Inflammatory macrophage treated with lipopolysaccharide for 1 hour (primary cell): ENCODE data around the gene ZNF791.
A peak's percentile ranks its signal among the peaks of the same experiment; 100 is the strongest.
"Not testable (repeated sequence)": the region's sequence is repeated elsewhere in the genome, so short reads cannot be mapped to it uniquely, and the experiment has no call there.

Source experiments
- DNase-seq, 2 donors: peaks; one replicate each; pipeline ENCODE4 v3.0.0-alpha.2; 2020 to 2022

Gene ZNF791

DNA sequence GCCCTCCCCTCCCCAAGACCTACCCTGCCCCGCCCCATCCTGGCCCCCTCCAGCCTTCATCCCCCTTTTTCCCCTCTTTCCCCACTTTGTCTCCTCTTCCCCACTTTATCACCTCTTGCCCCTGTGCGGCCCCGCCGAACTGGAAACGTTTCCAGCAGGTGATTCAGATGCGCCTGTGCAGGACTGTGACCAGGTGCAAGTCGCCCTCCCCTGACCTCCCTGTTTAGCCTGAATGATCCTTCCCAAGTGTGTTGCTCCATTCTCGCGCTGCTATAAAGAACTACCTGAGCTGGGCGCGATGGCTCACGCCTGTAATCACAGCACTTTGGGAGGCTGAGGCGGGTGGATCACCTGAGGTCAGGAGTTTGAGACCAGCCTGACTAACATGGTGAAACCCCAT is 25.9 kb downstream of the ZNF791 start:
- no peak for DNase-seq

DNA sequence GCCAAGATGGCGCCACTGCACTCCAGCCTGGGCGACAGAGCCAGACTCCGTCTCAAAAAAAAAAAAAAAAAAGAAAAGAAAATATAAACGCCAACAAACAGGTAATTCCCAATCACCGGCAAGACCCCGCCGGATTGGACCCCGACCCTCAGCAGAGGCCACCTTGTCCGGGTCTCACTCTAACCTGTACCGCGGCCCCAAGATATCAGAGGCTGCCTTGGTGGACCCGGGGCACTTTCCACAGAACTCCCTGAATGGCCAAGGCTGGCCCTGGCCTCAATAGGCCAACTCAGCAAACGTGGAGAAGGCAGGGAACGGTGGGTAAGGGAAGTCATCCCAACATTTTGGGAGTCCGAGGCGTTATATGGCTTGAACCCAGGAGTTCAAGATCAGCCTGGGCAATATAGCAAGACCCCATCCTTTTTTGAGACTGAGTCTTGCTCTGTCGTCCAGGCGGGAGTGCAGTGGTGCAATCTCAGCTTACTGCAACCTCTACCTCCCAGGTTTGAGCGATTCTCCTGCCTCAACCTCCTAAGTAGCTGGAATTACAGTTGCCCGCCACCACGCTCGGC is 28.0 kb downstream of the ZNF791 start:
- no peak for DNase-seq

GRCh38 chr19:12639901-12640613 is 29.3 kb downstream of the ZNF791 start:
- DNase-seq: peak; percentile 71 to 90

DNA sequence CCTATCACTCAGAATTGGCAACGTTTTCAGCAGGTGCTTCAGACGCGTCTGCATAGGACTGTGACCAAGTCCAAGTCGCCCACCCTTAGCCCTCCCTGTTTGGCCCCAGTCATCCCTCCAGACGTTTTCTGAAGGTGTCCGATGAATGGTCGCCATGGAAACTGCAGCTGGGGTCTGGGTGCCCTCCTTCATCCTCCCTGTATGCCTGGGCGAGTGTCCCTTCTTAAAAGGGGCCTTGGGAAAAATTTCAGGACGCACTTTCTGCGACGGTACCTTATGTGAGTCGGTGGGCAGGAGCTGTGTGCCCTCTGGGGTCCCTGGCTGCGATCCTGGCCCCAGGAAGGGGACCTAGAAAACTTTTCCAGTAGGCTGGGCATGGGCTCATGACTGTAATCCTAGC is 30.7 kb downstream of the ZNF791 start:
- DNase-seq: no peak

DNA sequence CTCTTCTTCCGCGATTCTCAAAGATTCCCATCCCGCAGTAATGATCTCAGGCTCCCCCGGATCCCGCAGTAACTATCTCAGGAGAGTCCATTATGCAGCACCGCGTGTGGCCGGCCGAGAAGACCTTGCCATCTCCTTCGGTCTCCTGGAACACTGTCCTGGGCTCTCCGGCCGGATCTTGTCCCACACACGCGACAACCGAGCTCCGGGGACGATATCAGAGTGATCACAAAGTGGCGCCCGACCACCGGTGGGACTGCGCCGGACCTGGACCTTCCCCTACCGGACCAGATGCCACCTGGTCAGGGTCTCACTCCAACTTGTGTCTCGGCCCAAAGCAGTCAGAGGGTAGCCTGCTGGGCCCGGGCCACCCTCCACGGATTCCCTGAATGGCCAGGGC is 31.8 kb downstream of the ZNF791 start:
- no peak for DNase-seq

DNA sequence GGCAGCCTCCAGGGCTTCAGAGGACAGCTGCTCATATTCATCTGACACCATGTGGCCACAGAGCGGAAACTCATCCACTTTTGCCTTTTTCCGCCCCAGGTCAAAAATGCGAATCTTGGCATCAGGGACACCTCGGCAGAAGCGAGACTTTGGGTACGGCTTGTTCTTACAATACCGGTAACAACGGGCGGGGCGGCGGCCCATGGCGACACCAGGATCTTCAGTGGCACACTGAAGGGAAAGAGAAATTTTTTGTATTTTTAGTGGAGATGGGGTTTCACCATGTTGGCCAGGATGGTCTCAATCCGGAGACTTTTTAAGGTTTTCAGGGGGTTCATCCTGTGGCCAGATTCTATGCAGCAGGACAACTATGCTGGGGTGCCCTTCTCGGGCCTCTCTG is 33.0 kb downstream of the ZNF791 start:
- not testable (repeated sequence) for DNase-seq

DNA sequence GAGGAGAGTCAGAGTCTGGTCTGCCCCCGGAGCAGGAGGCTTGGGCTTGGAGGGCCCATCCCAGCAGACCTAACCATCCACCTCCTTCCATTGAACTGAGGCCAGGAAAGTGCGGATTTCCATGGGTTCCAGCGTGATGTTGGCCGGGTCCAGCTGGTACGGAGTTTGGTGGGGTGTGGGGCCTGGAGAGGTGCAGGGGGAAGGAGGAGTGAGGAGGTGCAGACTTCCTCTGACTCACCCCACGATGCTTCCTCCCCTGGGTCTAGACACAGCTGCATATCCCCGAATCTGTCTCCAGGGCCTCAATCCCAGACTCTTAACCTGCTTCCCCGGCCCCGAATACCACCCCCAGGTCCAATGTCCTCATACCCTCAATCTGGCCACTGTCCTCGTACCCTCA is 35.8 kb downstream of the ZNF791 start:
- no peak for DNase-seq

DNA sequence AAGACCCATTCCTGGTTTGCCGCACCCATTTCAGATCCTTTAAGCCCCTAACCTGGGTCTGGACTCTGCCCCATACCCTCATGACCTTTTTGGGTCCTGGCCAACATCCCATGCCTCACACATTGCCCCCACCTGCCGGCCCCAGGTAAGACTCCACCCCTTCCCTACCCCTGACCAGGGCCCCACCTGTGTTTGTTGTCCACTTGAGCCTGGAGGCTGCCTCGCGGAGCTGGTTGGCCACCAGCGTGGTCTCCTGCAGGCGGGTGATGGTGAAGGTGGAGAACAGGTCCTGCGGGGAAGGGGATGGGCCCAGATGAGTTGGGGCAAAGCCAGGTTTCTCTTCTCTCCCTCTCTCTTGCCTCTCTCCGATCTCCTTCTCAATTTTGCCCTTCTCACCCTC is 36.3 kb downstream of the ZNF791 start:
- no peak for DNase-seq

DNA sequence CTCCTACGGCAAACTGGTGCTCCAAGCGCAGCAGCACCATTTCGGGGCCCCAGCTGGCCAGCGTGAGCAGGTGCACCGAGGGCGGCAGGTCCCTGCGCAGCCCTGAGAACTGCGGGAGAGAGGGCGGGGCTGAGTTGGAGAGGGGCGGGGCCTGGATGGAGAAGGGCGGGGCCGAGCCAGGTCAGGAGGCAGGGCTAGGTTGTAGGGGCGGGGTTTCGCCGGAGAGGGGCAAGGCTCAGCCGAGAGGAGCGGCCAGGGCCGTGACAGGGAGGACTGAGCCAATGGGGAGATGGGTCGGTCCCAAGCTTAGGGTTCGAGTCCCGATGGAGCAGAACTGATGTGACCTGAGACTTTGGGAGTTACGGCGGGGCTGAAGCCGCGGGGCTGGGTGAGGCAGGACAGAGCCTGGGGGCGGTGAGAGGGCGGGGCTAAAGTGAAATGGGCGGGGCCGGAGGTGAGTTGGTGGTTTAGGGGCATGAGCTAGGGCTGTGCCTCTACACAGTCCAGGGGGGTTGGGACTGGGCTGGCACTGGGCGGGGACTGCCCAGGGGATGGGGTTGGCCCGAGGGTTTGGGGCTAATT is 36.9 kb downstream of the ZNF791 start:
- peak; percentile 22 to 57 for DNase-seq

DNA sequence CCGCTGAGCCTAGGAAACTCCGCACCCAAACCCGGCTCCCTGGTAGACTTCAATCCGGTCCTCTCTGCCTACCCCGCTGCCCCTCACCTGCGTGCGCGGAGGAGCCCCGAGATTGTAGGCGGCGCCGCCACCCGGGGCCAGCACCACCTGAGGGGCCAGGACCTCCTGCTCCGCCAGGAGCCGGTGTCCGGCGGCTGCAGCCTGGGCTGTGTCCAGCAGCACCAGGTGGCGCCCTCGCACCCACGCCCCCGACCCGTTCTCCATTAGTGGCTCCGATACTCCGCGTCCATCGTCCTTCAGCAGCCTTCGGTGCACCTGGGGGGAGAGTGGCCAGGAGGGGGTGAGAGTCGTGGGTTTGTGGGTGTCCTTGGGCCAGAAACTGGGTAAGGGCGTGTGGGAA is 37.4 kb downstream of the ZNF791 start:
- no peak for DNase-seq

GRCh38 chr19:12649941-12650340 is 39.2 kb downstream of the ZNF791 start:
- DNase-seq: no peak

DNA sequence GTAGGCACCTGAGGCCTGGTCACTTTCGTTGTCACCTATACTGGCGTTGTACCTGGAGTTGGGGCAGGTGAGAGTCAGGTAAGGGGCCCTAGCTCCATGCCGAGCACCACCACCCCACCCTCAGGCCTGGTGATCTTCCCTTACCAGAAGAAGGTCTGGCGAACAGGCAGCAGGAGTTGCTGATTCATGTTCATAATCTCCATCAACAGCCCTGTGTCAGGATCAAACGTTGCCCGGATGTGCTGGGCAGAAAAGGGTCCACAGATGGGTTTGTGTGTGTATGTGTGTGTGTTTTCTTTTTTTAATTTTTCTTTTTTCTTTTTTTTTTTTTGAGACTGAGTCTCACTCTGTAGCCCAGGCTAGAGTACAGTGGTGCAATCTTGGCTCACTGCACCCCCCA is 41.5 kb downstream of the ZNF791 start:
- no peak for DNase-seq

DNA sequence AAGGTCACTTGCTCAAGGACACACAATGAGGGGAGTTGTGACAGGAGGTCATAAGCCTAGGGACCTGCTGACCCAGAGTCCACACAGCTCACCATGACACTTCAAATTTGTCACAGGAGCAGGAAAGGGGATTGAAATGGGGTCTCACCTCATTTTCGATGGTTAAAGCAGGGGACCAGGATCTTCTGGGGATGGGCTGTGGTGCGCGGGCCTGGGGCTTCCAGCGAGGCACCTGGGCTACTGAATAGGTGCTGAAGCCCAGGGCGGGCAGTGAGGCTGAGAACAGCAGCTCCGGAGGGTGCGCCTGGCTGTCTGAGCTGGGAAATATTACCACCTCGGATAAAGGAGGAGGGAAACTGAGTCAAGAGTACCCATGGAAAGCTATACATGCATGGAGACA is 44.8 kb downstream of the ZNF791 start:
- no peak for DNase-seq

GRCh38 chr19:12656899-12657571 is 46.3 kb downstream of the ZNF791 start:
- peak in 1 of 2 donors; percentile 9 for DNase-seq

DNA sequence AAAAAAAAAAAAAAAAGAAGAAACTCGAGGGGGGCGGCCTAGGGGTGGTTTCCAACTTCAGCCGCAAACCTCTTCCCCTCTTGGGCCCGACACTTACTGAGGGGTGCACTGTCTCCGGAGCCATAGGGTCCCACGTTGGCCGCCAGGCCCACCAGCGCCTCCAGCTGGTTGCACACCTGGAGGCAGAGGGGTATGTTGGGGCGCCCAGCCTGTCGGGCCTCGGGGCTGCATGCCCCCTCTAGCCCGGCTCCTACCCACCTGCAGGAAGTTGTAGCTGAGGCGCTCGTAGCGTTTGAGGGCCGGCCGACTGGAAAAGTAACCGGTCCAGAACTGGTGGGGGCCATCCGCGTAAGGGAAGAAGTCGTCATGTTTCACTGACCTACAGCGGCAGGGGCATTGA is 47.2 kb downstream of the ZNF791 start:
- no peak for DNase-seq

GRCh38 chr19:12660980-12661379 is 50.3 kb downstream of the ZNF791 start:
- DNase-seq: no peak

GRCh38 chr19:12664406-12665280 is 53.9 kb downstream of the ZNF791 start:
- DNase-seq: no peak

DNA sequence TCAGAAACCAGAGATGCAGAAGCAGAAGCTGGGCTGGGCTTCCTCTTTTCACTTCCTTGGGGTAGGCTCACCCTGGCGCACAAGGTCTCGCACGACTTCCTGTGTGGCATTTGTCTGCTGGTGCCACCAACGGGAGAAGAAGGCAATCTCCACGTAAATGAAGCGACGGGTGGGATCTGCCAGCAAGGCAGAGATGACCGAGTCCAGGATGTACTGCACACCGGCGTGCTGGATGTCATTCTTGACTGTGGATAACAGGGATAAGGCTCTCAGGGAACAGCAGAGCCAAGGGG is 54.5 kb downstream of the ZNF791 start:
- peak; percentile 91 to 93 for DNase-seq

DNA sequence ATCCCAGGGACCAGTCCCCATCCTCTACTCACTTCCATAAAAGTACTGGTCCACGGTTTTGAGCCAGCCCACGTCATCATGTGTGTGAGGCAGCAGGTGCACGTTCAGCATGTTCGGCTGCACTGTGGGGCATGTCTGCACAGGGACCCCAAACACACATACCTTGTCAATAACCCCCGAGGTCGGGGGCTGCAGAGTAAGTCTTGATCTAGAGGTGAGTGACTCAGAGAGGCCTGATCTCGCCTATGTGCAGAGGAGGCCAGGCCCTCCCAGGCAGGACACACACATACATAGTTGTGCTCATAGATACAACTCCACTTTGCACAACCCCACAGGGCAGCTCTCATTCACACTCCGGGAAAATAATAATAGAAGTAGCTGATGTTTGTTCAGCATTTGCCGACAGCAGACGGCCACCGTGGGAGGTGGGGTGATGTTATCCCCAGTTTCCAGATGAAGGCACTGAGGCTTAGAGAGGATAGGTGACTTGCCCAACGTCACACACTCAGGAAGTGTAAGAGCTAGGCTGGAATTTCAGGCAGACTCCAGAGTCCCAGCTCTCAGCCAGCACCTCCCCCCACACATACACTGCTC is 55.0 kb downstream of the ZNF791 start:
- peak in 1 of 2 donors; percentile 41 for DNase-seq

DNA sequence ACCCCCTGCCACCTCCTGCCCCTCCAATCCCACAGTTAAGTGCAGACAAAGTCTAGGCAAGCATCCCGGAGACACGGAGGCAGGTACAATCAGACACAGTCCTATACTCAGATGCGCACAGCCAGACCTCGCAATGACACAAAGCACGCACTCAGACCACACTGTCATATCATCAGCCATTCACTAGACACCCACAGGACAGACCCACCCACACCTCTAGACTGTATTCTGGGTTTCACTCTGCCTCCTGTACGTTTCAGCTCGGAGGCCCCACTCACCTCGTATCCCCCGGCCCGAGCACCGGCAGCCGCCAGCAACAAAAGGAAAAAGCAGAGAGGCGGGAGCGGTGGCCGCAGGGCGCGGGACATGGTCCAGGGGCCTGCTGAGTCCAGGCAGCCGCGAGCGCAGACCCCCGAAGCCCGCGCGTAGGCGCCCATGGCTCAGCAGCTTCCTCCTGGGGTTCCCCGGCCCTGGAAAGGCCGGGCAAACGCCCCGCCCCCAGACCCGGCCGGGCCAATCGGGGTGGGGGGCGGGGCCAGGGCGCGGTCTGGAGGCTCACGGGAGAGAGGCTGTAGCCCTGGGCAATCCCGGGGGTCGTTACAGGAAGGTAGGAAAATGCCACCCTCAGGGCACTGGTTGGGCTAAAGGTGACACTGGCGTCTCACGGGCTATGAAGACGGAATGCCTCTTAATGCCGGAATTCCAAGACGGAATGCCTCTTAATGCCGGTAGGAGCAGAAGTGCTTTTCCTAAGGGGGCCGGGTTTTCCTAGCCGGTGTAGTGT is 55.7 kb downstream of the ZNF791 start, which contains the start of the genes MAN2B1 and WDR83:
Gene MAN2B1 (minus strand): TSS at position 478 of the 784 bp plus-strand sequence. CDS start 41 bp downstream, at position 437.
Gene WDR83 (plus strand): TSS at position 543 of the 784 bp plus-strand sequence. CDS start 2,984 bp downstream, outside the sequence.
- DNase-seq: peak; percentile 91 to 94

DNA sequence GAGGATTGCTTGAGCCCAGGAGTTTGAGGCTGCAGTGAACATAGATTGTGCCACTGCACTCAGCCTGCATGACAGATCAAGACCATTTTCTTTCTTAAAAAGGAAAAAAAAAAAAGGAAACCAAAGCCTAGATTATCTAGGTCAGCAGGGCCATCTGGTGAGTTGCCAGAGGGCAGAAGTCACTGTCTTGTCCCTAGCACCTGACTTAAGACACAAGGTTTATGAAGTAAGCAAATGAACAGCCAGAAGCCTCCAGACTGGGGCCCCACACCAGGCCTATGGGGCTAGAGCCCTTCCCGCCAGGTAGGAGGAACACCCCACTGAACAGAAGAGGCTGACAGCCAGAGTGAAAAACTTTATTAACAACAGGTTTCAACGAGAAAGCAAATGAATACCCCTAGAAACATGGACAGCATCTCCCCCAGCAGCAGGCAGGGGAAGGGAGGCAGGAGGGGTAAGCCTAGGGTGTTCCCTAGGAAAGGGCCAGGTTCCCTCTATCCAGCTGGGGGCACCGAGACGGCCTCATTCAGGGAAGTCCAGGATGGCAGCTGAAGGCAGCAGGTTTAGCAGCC is 57.1 kb downstream of the ZNF791 start:
- DNase-seq: peak in 1 of 2 donors; percentile 29
